Measurements from ENCODE around the gene HMX2. TPM values are rescaled to one million over a fixed set of nuclear protein-coding genes. Genes with fewer than 3 reads are reported as not detected.

The HMX2 gene
- total and polyA plus RNA-seq, 2 of the 8 experiments (the other 6 are each of a cell fraction or from before 2014, with no cell fraction given): 2.0 to 2.7 TPM

DNA sequence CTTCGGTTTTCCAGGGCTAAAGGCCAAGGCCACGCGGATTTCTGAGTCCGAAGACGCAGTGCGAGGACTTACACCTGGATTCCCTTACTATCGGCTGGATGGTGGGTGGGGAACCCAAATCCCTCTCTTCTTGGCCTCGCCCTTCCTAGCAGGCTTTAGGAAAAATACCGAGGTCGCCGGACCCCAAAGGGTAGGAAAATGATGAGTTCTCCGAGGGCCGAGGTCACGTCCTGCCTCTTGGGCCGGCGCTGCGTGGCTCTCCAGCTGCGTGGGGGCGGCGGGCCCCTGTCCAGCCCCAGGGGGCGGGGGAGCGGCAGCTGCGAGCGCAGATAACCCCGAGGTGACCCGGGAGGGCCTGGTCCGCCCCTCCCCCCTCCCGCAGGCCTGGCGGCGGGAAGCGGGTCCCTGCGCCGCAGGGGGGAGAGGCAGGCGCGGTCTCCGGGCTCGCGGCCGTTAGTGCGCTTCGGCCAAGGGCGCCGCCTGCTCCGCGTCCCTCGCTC, 13.0 kb upstream of the HMX2 start (continued):
- TF ChIP-seq CTCF (IDR thresholded peaks at IDR 0.05; ENCODE audit: control extremely low read depth in 1 of 3, insufficient read depth in 1 of 3, low read depth in 1 of 3, low read length in 3 of 3) (no peak), CEBPB (IDR thresholded peaks at IDR 0.05; ENCODE audit: low read depth, low read length) (no peak), ASH2L (IDR thresholded peaks at IDR 0.05; ENCODE audit: low read length) (no peak), SRF (IDR thresholded peaks at IDR 0.05; ENCODE audit: low read depth, low read length) (no peak), SUZ12 (IDR thresholded peaks at IDR 0.05; ENCODE audit: low read length) (no peak; the same call in none of the 2 replicates), SIN3A (conservative IDR thresholded peaks at IDR 0.05 in 1 of 2, IDR thresholded peaks at IDR 0.05 in 1 of 2; ENCODE audit: low read depth in 1 of 2, low read length in 2 of 2) (no peak)
